Vagina (tissue), 2 donors: ENCODE data around the gene ZFP62. TPM values are rescaled to one million over a fixed set of nuclear protein-coding genes. Genes with fewer than 3 reads are reported as not detected.

ENCODE experiments used
- DNase-seq, 2 donors: peaks; one replicate each; pipeline ENCODE4 v3.0.0-alpha.2; 2017; ENCODE audit errors: extremely low spot score in 2 of 2
- H3K27ac ChIP-seq: fragments of 200-600 bp; sonication (generic); one replicate; pipeline ENCODE4 v1.5.1; 2019
- H3K27me3 ChIP-seq: fragments of 200-600 bp; sonication (generic); one replicate; pipeline ENCODE4 v1.5.1; 2019
- H3K36me3 ChIP-seq, 2 donors: fragments of 200-600 bp; sonication (generic); one replicate each; pipeline ENCODE4 v1.5.1; 2017 to 2019
- H3K4me1 ChIP-seq: fragments of 200-600 bp; sonication (generic); one replicate; pipeline ENCODE4 v1.5.1; 2019
- H3K4me3 ChIP-seq, 2 donors: fragments of 200-600 bp; sonication (generic); 1 replicate in 1 of 2; 2 replicates in 1 of 2; pipeline ENCODE4 v1.5.1; 2016 to 2019
- H3K9me3 ChIP-seq: fragments of 200-600 bp; sonication (generic); one replicate; pipeline ENCODE4 v1.5.1; 2019
- CTCF ChIP-seq, 3 experiments: fragments of 450-650 bp in 2 of 3; fragments of 200-600 bp in 1 of 3; sonication (generic) in 1 of 3; IDR thresholded peaks; one replicate each; pipeline ENCODE4 v1.5.1; 2017 to 2019; ENCODE audit warnings: antibody characterized with exemption in 3 of 3, mild to moderate bottlenecking in 2 of 3, moderate library complexity in 2 of 3
- POLR2A ChIP-seq, 2 donors: fragments of 450-650 bp; IDR thresholded peaks; one replicate each; pipeline ENCODE4 v1.6.1; 2017; ENCODE audit warnings: antibody characterized with exemption in 2 of 2, mild to moderate bottlenecking in 2 of 2, moderate library complexity in 2 of 2
- POLR2AphosphoS5 ChIP-seq, 2 donors: sonication (generic); formaldehyde crosslinking; IDR thresholded peaks; one replicate each; pipeline ENCODE4 v1.9.0; 2017; ENCODE audit warnings: antibody characterized with exemption in 2 of 2, mild to moderate bottlenecking in 2 of 2, low read depth in 1 of 2; ENCODE audit not compliant: insufficient read depth in 1 of 2
- intact Hi-C: fragments of 100-400 bp; cut with DNase I; formaldehyde crosslinking; loops from one replicate; pipeline ENCODE4 v1.15.1; 2023
- total RNA-seq: library from RNA; depleted of rRNA; stranded (reverse); fragments of >200 nt; gene quantifications from one replicate; pipeline ENCODE4 v1.2.3, GENCODE V29; 2016

Gene ZFP62
- total RNA-seq, 1 donor from 2014 or later: 22.3 TPM

- no peaks in the 10 kb centered on the region for H3K27me3 ChIP-seq
- H3K36me3 ChIP-seq: peaks cover 0 to 12% of the 10 kb centered on the region in 2 donors
- peak overlapping the region; percentile 90 for H3K27ac ChIP-seq
- peak overlapping the region; percentile 81 to 85 for H3K4me3 ChIP-seq
- no peak for DNase-seq
- TF ChIP-seq POLR2A (IDR thresholded peaks at IDR 0.05) (no peak), CTCF (IDR thresholded peaks at IDR 0.05) (no peak), POLR2AphosphoS5 (IDR thresholded peaks at IDR 0.05; ENCODE audit: insufficient read depth in 1 of 2, low read depth in 1 of 2) (no peak)
- H3K9me3 ChIP-seq: no peaks in the 10 kb centered on the region
- H3K4me1 ChIP-seq: peaks cover 12% of the 10 kb centered on the region
- intact Hi-C loops: loop anchor here (5.0 to 10.0 kb wide), 2 partner anchors 73 to 324 kb away; no protein-coding TSS in a partner anchor
Measured at GRCh38 chr5:180860273-180860886, 696 bp downstream of the ZFP62 start.

- peaks cover 12% of the 10 kb centered on the region for H3K4me1 ChIP-seq
- intact Hi-C loops: no loop called here
- no peak for DNase-seq
- H3K9me3 ChIP-seq: no peaks in the 10 kb centered on the region
- no peak overlapping the region for H3K27ac ChIP-seq
- TF ChIP-seq CTCF (IDR thresholded peaks at IDR 0.05): no peak
- TF ChIP-seq POLR2AphosphoS5 (IDR thresholded peaks at IDR 0.05; ENCODE audit: insufficient read depth in 1 of 2, low read depth in 1 of 2): no peak
- TF ChIP-seq POLR2A (IDR thresholded peaks at IDR 0.05): no peak
- H3K27me3 ChIP-seq: no peaks in the 10 kb centered on the region
- H3K4me3 ChIP-seq: no peak overlapping the region
- peaks cover 0 to 13% of the 10 kb centered on the region in 2 donors for H3K36me3 ChIP-seq
Measured at GRCh38 chr5:180858586-180858985, 2.5 kb downstream of the ZFP62 start.

- Histone ChIP-seq H3K27me3 (no peaks in the 10 kb centered on the region), H3K27ac (no peak overlapping the region), H3K4me1 (no peaks in the 10 kb centered on the region), H3K4me3 (no peak overlapping the region), H3K9me3 (peaks cover 3% of the 10 kb centered on the region), H3K36me3 (peaks cover 0 to 42% of the 10 kb centered on the region in 2 donors)
- DNase-seq: no peak
- intact Hi-C loops: no loop called here
- TF ChIP-seq POLR2A (IDR thresholded peaks at IDR 0.05) (no peak), CTCF (IDR thresholded peaks at IDR 0.05) (no peak), POLR2AphosphoS5 (IDR thresholded peaks at IDR 0.05; ENCODE audit: insufficient read depth in 1 of 2, low read depth in 1 of 2) (no peak)
Measured at GRCh38 chr5:180853848-180854176, 7.3 kb downstream of the ZFP62 start.

GRCh38 chr5:180853121-180853847 is 7.8 kb downstream of the ZFP62 start:
- H3K4me1 ChIP-seq: no peaks in the 10 kb centered on the region
- H3K27me3 ChIP-seq: no peaks in the 10 kb centered on the region
- peaks cover 0 to 46% of the 10 kb centered on the region in 2 donors for H3K36me3 ChIP-seq
- H3K27ac ChIP-seq: no peak overlapping the region
- DNase-seq: no peak
- H3K9me3 ChIP-seq: peaks cover 6% of the 10 kb centered on the region
- intact Hi-C loops: no loop called here
- H3K4me3 ChIP-seq: no peak overlapping the region
- TF ChIP-seq POLR2AphosphoS5 (IDR thresholded peaks at IDR 0.05; ENCODE audit: insufficient read depth in 1 of 2, low read depth in 1 of 2) (no peak), POLR2A (IDR thresholded peaks at IDR 0.05) (no peak), CTCF (IDR thresholded peaks at IDR 0.05) (no peak)

- no peak for DNase-seq
- Histone ChIP-seq H3K4me3 (no peak overlapping the region), H3K36me3 (peaks cover 0 to 46% of the 10 kb centered on the region in 2 donors), H3K4me1 (no peaks in the 10 kb centered on the region), H3K27ac (no peak overlapping the region), H3K27me3 (no peaks in the 10 kb centered on the region), H3K9me3 (peaks cover 6% of the 10 kb centered on the region)
- no peak for TF ChIP-seq POLR2A (IDR thresholded peaks at IDR 0.05)
- no peak for TF ChIP-seq POLR2AphosphoS5 (IDR thresholded peaks at IDR 0.05; ENCODE audit: insufficient read depth in 1 of 2, low read depth in 1 of 2)
- no peak for TF ChIP-seq CTCF (IDR thresholded peaks at IDR 0.05)
- intact Hi-C loops: no loop called here
Measured at GRCh38 chr5:180852495-180852894, 8.6 kb downstream of the ZFP62 start.
